Measurements from ENCODE around the gene NKD1.

NKD1 gene

GRCh38 chr16:50696126-50696525, 147.9 kb downstream of the NKD1 start:
- DNase-seq (ENCODE audit: low read depth), result no peak

- no peak for DNase-seq (ENCODE audit: low read depth)
Measured at GRCh38 chr16:50696575-50697420, 148.6 kb downstream of the NKD1 start.

DNA sequence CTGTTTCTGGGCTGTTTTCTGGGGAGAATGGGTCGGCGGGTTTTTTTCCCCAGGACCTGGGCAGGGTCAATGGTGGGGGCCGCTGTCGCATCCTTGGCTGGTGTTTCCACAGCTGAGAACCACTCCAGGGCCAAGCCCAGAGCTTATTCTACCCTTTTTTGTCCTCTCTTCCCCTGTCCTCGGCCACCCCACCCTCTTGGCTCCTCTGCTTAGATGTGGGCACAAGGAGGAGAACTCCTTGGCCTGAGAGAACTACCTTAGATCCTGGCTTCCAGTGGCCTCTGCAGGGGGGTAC, 149.2 kb downstream of the NKD1 start:
- DNase-seq (ENCODE audit: low read depth), result no peak

GRCh38 chr16:50697881-50698767, 149.9 kb downstream of the NKD1 start:
- DNase-seq (ENCODE audit: low read depth), result no peak

All from HS-27A (cell line).